Sciatic nerve (tissue), 2 donors: ENCODE measurements around the gene FMO2. TPM values are rescaled to one million over a fixed set of nuclear protein-coding genes. Genes with fewer than 3 reads are reported as not detected.

Experiments used
- ATAC-seq: fragments of 200-7000 bp; cut with Tn5 transposase; one replicate; pipeline ENCODE4 v1.9.1; 2020; ENCODE audit warnings: mild to moderate bottlenecking, moderate library complexity
- DNase-seq: peaks from one replicate; pipeline ENCODE4 v3.0.0-alpha.2; 2020; ENCODE audit warnings: low spot score
- intact Hi-C: fragments of 100-400 bp; cut with DNase I; formaldehyde crosslinking; loops from one replicate; pipeline ENCODE4 v1.14.2; 2022
- total RNA-seq: library from RNA; stranded (reverse); fragmentation: NEBNext Ultra II Directional; extraction: Animal tissue kit (Norgen Biotek cat#: 25700); gene quantifications from one replicate; pipeline ENCODE4 v1.2.1, GENCODE V29; 2021
- donor health status: DM: no; HTN: no; CAD: no.
- donor health status: DM: no; HTN: no; CAD: no.

Gene FMO2, protein sequence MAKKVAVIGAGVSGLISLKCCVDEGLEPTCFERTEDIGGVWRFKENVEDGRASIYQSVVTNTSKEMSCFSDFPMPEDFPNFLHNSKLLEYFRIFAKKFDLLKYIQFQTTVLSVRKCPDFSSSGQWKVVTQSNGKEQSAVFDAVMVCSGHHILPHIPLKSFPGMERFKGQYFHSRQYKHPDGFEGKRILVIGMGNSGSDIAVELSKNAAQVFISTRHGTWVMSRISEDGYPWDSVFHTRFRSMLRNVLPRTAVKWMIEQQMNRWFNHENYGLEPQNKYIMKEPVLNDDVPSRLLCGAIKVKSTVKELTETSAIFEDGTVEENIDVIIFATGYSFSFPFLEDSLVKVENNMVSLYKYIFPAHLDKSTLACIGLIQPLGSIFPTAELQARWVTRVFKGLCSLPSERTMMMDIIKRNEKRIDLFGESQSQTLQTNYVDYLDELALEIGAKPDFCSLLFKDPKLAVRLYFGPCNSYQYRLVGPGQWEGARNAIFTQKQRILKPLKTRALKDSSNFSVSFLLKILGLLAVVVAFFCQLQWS
- 58.3 TPM for total RNA-seq

DNA sequence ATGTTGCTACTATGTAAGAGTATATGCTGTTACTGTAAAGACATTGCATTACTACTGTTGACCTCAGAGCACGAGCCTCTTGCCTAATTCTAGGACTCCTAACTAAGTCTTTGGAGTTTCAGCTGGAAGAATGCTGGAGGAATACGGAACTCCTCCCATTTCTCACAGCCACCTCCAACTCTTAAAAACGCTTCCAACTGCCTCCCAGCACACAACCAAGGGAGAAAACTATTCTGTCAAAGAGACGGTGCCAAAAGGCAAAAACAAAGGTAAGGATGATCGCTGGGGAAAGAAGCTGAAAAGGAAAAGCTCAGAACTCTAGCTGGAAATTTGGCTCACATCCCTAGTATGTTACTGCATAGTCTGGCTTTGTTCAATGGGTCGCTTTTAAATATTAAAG, at the start of gene FMO2:
FMO2 (plus strand) TSS at position 210 of the 400 bp plus-strand sequence. CDS start 414 bp downstream, outside the sequence.
- intact Hi-C loops: loop anchor here (5.0 kb wide), 1 partner anchor 1608 kb away; no protein-coding TSS in a partner anchor
- ATAC-seq: peak; percentile 80
- no peak for DNase-seq

DNA sequence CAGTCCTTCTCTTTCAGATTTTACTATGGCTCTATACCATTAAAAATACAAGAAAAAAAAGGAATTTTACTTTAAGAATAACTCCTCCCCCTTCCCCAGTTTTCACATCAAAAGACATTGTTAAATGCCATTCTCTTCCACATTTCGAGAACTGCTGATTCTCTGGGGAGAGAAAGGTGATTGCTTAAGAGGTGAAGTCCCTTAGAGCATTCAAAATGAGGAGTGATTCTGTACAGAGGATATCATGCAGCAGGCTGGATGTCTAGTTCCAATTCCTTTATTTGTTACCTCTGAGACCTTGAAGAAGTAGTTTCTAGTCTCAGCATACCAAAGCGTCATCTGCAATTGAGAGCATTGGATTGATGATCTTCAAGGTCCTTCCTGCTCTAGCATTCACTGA, 47.5 kb upstream of the FMO2 start:
- no peak for DNase-seq
- intact Hi-C loops: no loop called here
- no peak for ATAC-seq

DNA sequence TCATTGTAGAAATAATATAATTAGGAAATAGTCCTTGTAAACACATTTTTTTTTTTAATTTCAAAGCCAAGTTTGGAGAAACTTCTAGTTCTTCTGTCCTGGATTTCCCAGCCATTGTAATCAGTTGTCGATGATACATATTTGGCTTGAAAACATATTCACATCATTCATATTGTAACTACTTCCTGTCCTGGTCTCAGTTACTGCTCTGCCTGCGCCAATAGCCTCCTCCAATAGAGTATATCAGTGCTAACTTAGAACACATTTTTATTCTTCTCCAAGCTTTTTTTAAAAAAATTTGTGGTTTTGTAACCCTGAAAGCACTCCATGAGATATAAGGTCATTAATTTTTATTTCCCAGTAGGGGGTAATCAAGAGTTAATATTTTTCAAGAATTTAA, 46.1 kb upstream of the FMO2 start:
- ATAC-seq: no peak
- intact Hi-C loops: no loop called here
- DNase-seq: no peak

DNA sequence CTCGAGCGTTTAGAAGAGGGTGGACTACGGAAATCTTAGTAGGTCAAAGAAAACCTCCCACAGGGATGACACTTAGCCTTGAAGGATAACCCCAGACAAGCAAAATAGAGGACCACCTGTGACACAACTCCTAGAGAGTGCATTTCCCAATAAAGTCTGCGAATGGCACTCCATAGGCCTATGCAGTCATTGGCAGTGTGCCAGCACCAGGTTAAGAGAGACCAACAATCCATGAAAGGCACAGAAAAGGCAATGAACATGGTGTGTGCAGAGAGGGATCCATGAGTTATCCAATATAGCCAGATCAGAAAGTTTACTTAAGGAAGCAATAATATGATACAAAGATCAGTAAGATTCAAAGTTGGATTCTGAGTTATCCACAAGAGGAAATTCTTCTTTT, 45.2 kb upstream of the FMO2 start:
- ATAC-seq (no peak), DNase-seq (peak; percentile 64)
- intact Hi-C loops: no loop called here

DNA sequence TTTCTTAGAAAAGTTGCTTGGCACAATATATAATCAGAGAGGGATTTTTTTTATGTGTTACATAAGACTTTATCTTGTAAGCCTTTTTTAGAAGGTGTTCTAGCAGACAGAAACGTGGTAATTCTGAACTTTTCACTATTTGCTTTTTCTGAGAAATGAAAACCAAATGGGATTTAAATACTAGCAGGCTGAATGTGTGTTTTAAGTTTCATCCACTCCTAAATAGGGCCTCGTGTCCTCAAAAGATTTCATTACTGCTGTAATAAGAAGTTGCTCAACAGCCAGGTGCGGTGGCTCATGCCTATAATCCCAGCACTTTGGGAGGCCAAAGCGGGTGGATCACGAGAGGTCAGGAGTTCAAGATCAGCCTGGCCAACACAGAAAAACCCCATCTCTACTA, 44.7 kb upstream of the FMO2 start:
- intact Hi-C loops: no loop called here
- DNase-seq (peak; percentile 62), ATAC-seq (peak; percentile 66)

DNA sequence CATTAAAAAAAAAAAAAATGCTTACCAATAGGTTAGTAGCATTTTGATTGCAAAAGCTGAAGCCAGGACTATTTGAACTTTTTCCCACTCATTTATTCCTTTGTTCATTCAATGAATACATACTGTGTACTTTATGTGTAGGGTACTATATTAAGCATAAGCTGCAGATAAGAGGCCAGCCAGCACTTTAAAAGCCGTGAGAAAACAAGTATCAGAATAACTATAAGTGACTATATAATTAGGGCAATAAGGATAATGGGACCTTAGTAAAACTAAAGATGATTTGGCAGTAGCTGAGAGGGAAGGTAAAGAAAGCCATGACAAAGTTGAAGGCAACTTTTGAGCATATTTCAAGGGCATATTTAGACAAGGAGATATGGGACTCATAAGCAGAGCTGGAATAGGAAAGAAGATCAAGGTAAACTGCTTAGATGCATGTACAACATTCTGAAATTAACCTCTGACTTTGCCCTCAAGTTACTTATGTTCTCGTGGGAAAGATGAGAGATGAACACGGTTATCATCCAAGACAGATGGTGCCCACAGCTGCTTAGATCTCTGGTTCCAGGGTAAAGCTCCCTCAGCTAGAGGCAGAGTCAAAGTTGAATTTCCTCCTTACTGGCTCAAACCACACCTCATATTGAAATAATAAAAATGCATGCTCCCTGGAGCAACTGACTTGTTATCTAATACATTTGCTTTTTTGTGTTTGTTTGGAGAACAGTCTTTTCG, 44.0 kb upstream of the FMO2 start:
- ATAC-seq (no peak), DNase-seq (no peak)
- intact Hi-C loops: no loop called here

DNA sequence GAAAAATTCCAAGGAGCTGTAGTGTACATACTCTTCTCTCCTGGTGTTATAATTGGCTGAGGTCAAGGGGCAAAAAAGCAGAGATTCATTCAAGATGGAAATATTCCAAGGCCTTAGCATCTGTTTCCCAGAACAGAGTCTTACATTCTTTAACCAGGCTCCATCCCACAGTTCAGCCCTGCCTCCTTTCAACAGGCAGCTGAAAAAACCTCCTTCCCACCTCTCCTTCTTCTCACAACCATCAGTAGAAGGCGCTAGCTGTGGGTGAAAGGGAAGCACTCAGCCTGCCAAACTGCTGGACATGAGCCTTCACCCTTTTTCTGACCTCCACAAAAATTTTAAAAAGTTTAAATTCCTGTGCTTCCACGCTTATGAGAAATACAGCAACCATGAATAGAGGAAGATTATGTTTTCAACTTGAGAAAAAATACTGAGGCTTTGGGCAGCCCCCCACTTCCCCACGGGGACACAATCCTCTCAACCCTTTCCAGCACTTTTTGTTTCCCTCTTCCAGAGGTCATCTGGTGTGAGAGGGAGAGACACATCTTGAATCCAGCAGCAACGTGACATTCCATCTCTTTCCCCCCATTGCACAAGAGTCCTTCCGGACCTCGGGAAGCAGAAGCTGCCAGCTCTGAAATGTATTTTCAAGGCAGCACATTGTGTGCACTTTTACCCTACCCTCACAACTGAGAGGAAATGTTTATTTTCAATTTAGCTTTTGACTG, 43.2 kb upstream of the FMO2 start:
- ATAC-seq (peak; percentile 86), DNase-seq (peak; percentile 70)
- intact Hi-C loops: no loop called here

DNA sequence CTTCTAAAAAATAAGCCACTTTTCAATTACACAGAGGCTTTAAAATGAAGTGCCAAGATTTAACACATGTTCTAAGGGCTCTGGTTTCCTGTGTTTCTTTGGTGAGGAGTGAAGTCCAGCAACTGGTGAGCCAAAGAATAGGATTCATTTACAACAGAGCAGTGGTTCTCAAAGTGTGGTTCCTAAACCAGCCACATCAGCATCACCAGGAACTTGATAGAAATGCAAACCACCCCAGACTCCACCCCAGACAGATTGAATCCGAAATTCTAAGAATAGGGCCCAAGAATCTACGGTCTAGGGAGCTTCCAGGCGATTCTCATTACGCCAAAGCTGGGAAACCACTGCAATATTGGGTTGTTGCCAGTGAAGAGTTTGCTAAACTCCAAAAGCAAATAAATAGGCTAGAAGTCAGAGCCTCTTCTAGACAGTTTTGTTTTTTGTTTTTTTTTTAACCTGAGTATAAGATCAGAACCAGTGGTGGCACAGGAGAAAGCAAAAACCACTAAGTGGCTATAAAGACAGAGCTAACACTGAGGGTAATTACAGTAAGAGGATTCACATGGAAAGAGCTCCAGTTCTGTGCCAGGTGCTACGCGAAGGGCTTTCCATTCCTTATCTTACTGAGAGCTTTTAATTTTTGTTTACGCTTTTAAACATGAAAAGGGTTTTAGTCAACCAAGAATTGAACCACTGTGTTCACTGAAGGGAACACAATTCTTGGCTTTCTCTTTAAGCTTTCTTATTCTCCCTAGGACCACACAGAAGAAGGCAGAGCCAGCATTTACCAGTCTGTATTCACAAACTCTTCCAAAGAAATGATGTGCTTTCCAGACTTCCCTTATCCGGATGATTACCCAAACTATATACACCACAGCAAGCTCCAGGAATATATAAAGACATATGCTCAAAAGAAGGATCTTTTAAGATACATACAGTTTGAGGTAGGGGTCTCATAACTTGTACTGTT, 42.4 kb upstream of the FMO2 start:
- intact Hi-C loops: no loop called here
- ATAC-seq: peak; percentile 68
- peak; percentile 56 for DNase-seq

DNA sequence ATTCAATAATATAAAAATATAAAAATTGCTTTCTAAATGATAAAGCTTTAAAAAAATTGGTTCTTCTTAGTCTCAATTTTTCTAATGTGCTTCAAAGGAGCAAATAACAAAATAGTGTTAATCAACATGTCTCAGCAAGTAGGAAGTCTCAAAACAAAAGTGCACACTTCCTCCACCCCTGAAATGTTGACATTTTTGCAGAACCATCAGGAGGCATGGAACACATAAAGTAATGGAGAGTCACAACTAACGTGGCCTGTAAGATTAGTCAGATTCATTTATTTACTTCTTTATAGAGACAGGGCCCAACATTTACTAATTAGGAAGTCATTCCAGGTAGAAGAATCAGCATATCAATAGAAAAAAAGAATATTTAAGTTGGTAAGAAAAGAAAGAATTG, 34.9 kb upstream of the FMO2 start:
- DNase-seq: no peak
- no peak for ATAC-seq
- intact Hi-C loops: no loop called here

DNA sequence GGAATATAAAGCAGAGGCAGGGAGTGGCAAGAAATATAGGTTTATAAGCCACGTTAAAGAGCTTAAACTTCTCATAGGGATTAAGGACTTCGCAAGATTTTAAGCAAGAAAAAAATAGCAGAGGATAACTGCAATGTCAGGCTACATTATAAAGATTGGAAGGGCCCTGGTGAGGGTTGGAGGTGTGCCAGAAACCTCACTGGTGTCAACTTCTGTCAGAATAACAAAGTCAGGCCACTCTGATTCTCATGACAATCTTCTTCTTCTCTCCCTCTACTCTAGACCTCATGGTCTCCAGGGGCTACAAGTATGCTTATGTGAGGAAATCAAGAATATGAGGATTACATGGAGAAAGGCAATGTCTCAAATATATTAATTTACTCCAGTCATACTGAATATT, 32.6 kb upstream of the FMO2 start:
- intact Hi-C loops: no loop called here
- ATAC-seq: no peak
- no peak for DNase-seq

DNA sequence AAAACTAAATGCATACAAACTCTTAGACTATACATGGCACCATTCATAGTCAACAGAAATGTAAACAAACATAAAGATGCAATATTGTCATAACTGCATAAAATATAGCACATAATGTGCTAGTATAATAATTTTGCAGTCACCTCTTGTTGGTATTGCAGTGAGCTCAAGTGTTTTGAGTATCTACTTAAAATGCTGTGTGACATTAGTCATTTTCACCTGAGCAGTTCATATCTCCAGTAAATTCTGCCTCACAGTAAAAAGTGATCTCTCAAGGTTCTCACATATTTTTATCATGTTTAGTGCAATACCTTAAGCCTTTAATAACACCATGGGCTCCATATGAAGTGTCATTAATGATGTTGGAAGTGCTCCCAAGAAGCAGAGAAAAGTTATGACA, 29.6 kb upstream of the FMO2 start:
- DNase-seq: no peak
- ATAC-seq: no peak
- intact Hi-C loops: no loop called here

DNA sequence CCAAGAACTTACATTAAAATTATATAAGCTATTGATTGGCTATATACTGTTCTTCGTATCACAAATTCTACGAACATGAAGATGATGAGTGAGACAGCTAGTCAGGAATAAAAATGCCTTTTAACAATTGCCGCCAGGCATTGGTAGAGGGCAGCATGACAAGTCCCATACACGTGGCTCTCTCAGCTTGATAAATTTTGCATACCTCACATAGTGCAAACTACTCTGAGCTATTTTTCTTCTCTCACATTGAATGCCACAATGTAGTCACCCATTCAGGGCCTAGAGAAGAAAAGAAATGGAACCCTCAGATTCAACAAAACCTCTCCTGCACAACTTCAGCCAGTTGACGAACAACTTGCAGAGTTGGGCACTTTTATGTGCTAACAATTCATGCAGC, 27.0 kb upstream of the FMO2 start:
- intact Hi-C loops: no loop called here
- ATAC-seq (no peak), DNase-seq (no peak)

DNA sequence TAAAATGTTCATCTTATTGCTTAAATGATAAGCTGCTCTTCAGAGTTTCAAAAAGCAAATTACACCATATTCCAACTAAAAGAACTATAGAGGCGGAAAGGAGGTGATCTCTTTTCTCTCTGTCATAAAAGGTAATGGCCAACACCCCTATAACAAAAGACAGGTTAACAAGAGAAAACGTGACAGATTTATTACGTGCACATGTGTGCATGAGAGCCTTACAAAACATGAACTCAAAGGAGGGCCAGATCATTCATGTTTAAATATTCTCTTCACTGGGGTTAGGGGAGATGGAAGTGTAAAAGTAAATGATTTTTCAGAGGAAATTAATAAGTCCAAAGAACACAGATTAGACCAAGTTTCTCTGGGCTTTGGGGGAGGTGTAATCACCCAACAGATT, 26.5 kb upstream of the FMO2 start:
- no peak for ATAC-seq
- DNase-seq: no peak
- intact Hi-C loops: no loop called here

DNA sequence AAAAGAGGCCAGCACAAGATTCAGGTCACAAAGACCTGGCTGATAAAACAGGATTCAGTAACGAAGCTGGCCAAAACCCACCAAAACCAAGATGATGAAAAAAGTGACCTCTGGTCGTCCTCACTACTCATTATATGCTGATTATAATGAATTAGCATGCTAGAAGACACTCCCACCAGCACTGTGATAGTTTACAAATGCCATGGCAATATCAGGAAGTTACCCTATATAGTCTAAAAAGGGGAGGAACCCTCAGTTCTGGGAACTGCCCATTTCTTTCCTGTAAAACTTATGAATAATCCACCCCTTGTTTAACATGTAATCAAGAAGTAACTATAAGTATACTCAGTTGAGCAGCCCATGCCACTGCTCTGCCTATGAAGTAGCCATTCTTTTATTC, 26.0 kb upstream of the FMO2 start:
- intact Hi-C loops: no loop called here
- ATAC-seq: no peak
- DNase-seq: no peak

DNA sequence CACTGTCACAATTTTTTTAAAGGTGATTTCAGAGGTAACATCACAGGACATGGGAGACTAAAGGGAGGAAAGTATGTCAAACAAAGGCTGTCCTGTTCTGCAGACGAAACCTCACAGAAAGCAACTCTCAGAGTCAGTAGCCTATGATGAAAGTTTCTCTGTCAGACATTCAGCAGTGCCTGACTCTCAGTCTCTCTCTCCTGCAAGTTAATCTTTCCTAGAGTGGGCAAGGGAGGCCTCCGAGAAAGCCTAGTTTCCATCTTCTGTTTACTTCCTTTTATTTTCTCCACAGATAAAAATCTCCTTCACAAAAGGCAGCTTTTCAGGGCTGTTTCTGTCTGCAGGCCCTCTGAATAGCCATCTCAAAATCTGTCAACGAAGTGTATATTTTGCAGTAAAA, 24.9 kb upstream of the FMO2 start:
- ATAC-seq (peak; percentile 56), DNase-seq (no peak)
- intact Hi-C loops: no loop called here

DNA sequence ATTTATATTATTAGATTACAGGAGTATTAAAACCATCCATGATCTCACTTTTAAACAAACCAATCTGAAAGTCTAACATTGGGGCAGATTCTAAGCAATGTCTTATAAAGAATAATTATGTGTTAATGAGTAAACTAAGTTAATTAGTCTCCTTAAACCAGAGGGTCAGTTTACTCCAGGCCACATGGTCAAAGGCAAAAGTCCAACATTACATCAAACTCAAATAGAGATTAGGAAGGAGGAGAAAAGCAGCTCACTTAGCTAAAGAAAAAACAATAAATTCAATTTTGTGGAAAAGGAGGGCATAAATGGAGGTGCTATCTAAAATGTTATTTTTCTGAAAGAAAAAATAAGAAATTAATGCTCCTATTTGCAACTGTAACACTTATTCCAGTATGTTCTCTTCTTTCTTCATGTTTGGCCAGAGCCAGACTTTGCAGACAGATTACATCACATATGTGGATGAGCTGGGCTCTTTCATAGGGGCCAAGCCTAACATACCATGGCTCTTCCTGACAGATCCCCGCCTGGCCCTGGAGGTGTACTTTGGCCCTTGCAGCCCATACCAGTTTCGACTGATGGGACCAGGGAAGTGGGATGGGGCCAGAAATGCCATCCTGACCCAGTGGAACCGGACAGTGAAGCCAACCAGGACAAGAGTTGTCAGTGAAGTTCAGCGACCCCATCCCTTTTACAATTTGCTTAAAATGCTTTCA, 24.3 kb upstream of the FMO2 start:
- ATAC-seq: peak; percentile 71
- DNase-seq: no peak
- intact Hi-C loops: no loop called here

DNA sequence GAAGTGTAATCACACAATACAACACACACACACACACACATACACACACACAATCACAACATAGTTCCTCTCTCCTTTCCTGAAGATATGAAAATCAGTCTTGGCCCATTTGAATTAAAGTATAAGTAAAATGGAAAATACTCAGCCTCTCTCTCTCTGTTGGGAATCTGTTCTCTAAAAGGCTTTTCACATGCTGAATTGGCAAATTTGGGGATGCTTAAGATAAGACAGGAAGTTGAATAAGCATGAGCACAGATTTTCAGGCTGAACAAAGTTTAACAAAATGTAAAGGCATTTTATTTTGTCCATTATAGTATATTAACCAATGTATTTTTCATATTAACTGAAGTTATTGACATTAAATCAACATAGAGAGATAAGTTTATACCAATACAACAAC, 23.7 kb upstream of the FMO2 start:
- no peak for DNase-seq
- intact Hi-C loops: no loop called here
- ATAC-seq: no peak

DNA sequence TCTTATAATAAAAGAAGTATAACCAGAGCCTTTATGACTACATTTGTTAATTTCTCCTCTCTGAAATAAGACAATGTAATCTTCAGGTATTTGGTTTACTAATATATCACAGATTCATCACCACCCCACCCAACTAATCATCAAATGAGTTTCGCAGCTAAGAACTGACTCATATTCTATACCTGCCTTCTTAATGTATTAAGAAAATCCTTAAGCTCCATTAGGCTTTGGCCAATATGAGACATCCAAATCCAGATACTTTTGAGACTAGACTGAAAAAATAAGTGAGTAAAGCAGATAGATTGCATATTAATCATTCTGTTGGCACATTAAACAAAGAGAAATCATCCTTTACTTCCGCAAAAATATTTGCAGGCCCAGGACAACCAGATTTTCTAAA, 18.7 kb upstream of the FMO2 start:
- ATAC-seq: no peak
- DNase-seq: no peak
- intact Hi-C loops: no loop called here
